GM13977 (cell line): ENCODE data around the gene ZNF236.
"Not testable (repeated sequence)": the region's sequence is repeated elsewhere in the genome, so short reads cannot be mapped to it uniquely, and the experiment has no call there.

ENCODE experiments used
- DNase-seq: peaks from one replicate; pipeline ENCODE4 v3.0.0; 2012; ENCODE audit warnings: low spot score
- CTCF ChIP-seq: IDR thresholded peaks from 2 replicates; pipeline ENCODE4 v1.5.1; 2012; ENCODE audit warnings: mild to moderate bottlenecking, control low read depth; ENCODE audit not compliant: insufficient read depth; ENCODE audit errors: extremely low read depth, missing control alignments
- in situ Hi-C: fragments of 300-500 bp; cut with MboI; formaldehyde crosslinking; loops from one replicate; pipeline ENCODE4 v1.12.0; 2022; ENCODE audit warnings: low sequenced_read_pairs, low pct_unique_long_range_greater_than_20kb, mixed read lengths, inconsistent platforms; ENCODE audit not compliant: unreplicated experiment

ZNF236 gene

GRCh38 chr18:76822506-76823160, at the start of gene ZNF236:
Gene ZNF236, plus strand, starts transcription at chr18:76822557. Its CDS starts 51 bp downstream, at chr18:76822608.
- peak; percentile 90 for DNase-seq
- no peak for TF ChIP-seq CTCF
- in situ Hi-C loops: no loop called here

GRCh38 chr18:76772665-76773064, 49.7 kb upstream of the ZNF236 start:
- no peak for TF ChIP-seq CTCF
- DNase-seq: no peak
- in situ Hi-C loops: no loop called here

- in situ Hi-C loops, DNase-seq: not testable (repeated sequence)
Observed at GRCh38 chr18:76777036-76777435, 45.3 kb upstream of the ZNF236 start.

- no peak for TF ChIP-seq CTCF
- no peak for DNase-seq
- in situ Hi-C loops: no loop called here
Observed at GRCh38 chr18:76783786-76784484, 38.4 kb upstream of the ZNF236 start.

- in situ Hi-C loops: no loop called here
- DNase-seq: no peak
- no peak for TF ChIP-seq CTCF
Observed at GRCh38 chr18:76785872-76786271, 36.5 kb upstream of the ZNF236 start.

GRCh38 chr18:76788571-76789317, 33.6 kb upstream of the ZNF236 start:
- in situ Hi-C loops: no loop called here
- TF ChIP-seq CTCF: no peak
- DNase-seq: no peak

- TF ChIP-seq CTCF: no peak
- in situ Hi-C loops: no loop called here
- no peak for DNase-seq
Observed at GRCh38 chr18:76791106-76791505, 31.3 kb upstream of the ZNF236 start.
